GM19351 (cell line): ENCODE results near the gene TTLL4.
"Not testable (repeated sequence)": the region's sequence is repeated elsewhere in the genome, so short reads cannot be mapped to it uniquely, and the experiment has no call there.

Experiments used
- ATAC-seq: cut with Tn5 transposase; IDR thresholded peaks from one replicate; pipeline ENCODE4 v1.9.1; 2021; ENCODE audit warnings: mild to moderate bottlenecking, moderate library complexity; ENCODE audit not compliant: unreplicated experiment

Gene TTLL4

GRCh38 chr2:218744615-218745014, 34.0 kb downstream of the TTLL4 start:
- no peak for ATAC-seq

GRCh38 chr2:218745160-218745558, 34.5 kb downstream of the TTLL4 start:
- no peak for ATAC-seq

GRCh38 chr2:218745559-218746469, 35.2 kb downstream of the TTLL4 start:
- no peak for ATAC-seq

- ATAC-seq: no peak
These were observed 35.8 kb downstream of the TTLL4 start for GRCh38 chr2:218746470-218746795.

GRCh38 chr2:218746960-218747359, 36.3 kb downstream of the TTLL4 start:
- no peak for ATAC-seq

- no peak for ATAC-seq
These were observed 38.3 kb downstream of the TTLL4 start for GRCh38 chr2:218748741-218749441.

- ATAC-seq: no peak
These were observed 43.6 kb downstream of the TTLL4 start for GRCh38 chr2:218754201-218754600.

- ATAC-seq: no peak
These were observed 44.1 kb downstream of the TTLL4 start for GRCh38 chr2:218754781-218755180.

GRCh38 chr2:218755198-218755566, 44.5 kb downstream of the TTLL4 start:
- no peak for ATAC-seq

GRCh38 chr2:218755567-218756404, 45.2 kb downstream of the TTLL4 start:
- ATAC-seq: no peak

- no peak for ATAC-seq
These were observed 46.2 kb downstream of the TTLL4 start for GRCh38 chr2:218756599-218757377.

GRCh38 chr2:218761795-218762194, 51.2 kb downstream of the TTLL4 start:
- ATAC-seq: no peak

- ATAC-seq: not testable (repeated sequence)
These were observed 62.1 kb downstream of the TTLL4 start for GRCh38 chr2:218772759-218773158.

GRCh38 chr2:218773881-218774280, 63.2 kb downstream of the TTLL4 start:
- no peak for ATAC-seq

GRCh38 chr2:218776488-218776887, 65.9 kb downstream of the TTLL4 start:
- ATAC-seq: no peak

- no peak for ATAC-seq
These were observed 66.8 kb downstream of the TTLL4 start for GRCh38 chr2:218777276-218777990.

- ATAC-seq: no peak
These were observed 69.4 kb downstream of the TTLL4 start for GRCh38 chr2:218780046-218780445.

- ATAC-seq: no peak
These were observed 70.4 kb downstream of the TTLL4 start for GRCh38 chr2:218780851-218781690.
